Measurements from ENCODE around the gene CSNK1A1.

DNA sequence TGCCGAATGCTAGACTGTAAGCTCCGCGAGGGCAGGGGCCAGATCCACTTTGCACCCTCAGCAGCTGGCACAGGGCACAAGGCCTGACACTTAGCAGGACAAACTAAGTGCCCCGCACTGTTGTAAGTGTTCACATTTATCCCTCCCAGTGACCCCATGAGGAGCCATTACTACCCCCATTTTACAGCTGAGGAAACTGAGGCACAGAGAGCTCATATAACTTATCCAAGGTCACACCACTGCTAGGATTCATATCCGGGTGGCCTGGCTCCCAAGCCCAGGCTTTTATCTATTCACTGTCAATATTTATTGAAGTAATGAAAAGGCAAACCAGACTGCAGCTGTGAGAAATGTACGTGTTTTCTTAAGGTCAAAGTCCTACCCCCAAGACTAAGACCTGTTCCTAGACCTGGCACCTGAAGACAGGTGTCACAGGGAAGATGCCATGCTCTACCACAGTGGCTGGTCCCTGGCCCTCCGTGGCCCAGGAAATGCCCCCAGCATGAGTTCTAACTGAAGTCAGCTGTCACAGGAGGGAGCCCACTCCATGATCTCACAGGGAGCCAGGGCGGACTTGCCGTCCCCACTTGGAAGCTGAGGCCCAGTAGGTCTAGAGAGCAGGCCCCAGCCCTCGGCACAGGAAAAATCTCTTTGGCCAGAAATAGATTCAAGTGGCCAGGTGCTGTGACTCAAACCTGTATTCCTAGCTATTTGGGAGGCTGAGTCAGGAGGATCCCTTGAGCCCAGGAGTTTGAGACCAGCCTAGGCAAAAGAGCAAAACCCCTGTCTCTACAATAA lies 97.4 kb downstream of the CSNK1A1 start:
- TF ChIP-seq, protein P1, sequence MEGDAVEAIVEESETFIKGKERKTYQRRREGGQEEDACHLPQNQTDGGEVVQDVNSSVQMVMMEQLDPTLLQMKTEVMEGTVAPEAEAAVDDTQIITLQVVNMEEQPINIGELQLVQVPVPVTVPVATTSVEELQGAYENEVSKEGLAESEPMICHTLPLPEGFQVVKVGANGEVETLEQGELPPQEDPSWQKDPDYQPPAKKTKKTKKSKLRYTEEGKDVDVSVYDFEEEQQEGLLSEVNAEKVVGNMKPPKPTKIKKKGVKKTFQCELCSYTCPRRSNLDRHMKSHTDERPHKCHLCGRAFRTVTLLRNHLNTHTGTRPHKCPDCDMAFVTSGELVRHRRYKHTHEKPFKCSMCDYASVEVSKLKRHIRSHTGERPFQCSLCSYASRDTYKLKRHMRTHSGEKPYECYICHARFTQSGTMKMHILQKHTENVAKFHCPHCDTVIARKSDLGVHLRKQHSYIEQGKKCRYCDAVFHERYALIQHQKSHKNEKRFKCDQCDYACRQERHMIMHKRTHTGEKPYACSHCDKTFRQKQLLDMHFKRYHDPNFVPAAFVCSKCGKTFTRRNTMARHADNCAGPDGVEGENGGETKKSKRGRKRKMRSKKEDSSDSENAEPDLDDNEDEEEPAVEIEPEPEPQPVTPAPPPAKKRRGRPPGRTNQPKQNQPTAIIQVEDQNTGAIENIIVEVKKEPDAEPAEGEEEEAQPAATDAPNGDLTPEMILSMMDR (conservative IDR thresholded peaks at IDR 0.05; ENCODE audit: low read depth, low read length) = no peak
- TF ChIP-seq EZH2 (IDR thresholded peaks at IDR 0.05; ENCODE audit: borderline replicate concordance, low read depth, low read length, poor library complexity, severe bottlenecking) = no peak

All from A673 (cell line).